ENCODE data around the gene COMMD10.
"Not testable (repeated sequence)": the region's sequence is repeated elsewhere in the genome, so short reads cannot be mapped to it uniquely, and the experiment has no call there.

Gene COMMD10

DNA sequence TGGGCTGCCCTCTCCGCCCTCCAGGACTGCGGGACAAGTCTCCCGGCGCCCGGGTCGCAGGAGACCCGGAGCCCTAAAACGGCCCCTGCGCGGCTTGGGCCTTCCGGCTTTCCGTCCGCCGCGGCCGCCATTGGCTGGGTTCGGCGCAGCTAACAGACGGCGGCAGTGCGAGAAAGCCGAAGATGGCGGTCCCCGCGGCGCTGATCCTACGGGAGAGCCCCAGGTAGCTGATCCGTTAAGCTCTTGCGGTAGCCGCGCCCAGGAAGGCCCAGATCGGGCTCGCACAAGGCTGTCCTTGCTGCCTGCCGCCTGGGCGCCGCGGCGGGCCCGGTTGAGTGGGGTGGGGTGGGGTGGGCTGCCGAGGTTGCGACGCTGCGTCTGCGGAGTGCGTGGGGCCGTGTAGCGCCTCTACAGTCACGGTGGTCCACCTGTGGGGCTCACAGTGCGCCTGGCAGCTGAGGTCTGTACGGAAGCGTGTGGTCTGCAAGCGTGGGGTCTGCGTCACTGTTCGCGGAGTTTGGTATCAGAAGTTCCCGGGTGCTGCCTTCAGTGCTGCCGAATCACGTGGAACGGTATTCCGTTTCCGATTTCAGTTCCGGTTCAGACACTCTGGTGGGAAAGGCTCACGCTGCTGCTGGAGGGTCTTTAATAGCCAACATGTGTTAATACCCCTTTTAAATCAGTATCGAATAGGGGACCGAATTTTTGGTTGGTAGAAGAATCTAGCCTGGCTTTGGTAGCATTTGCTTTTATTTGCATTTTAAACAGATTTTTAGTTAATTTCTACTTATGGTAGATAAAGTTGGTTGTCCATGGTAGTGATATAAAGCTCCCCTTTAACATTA is at the start of gene COMMD10:
Gene COMMD10 (plus strand): TSS at position 155 of the 845 bp plus-strand sequence.
- peak; percentile 44 for DNase-seq

DNA sequence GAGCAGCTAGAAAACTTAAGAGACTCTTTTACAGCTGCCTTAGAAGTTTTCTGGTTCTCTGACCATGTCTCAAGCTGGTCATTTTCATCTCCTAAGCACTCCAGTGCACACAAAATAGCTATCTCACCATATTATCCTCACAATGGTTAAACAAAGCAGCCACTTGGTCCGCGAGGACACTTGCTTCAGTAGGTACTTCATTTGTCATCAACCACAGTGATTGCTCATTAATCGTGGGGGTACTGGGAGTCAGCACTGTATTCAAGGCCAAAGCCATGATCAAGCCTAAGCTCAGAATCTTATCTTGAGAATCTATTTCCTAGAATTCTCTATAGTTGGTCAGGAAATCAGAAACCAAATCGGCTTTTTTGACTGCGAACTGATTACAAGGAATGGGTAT is 49.7 kb upstream of the COMMD10 start:
- DNase-seq, result peak; percentile 5

DNA sequence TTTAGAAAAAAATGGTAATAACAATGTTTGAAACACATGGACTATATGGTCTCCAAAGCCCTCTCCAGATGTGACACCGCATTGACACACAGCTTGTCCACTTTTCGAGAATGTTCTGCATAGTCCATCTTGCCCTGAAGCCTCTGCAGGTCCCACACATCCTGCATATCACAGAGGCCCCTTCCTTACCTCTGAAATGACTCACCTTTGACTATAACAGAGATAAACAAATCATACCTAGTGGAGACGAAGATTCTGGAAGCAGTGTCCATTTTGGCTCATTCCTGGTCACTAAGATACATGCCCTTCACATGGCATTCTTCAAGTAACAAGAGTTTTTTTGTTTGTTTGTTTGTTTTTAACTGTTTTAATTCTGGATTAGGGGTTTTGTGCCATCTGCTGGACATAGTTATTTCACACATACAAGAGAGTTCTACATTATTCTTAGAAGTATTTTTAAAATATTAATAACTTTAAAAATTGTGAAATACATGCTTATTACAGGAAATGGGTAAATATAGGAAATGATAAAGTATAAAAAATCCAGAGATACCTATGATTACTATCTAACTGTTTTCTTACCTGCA is 47.5 kb upstream of the COMMD10 start:
- DNase-seq, result no peak

DNA sequence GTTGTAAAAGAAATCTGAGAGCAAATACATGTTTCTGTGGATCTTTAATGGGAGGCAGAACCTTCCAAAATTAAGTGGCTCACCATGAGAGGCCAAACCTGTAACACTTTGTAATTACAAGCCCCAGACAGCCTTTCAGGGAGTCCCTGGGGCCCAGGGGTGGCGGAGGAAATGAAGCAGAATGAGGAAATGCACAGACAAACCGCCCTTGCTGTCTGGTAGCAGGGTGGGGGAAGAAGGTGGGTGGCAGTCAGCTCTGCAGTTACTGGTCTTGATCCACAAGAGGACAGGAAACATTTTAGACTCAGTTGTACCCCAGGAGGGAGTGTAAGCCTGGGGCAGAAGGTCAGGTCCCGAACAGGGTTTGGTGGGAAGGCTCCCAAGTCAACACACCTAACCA is 46.0 kb upstream of the COMMD10 start:
- no peak for DNase-seq

DNA sequence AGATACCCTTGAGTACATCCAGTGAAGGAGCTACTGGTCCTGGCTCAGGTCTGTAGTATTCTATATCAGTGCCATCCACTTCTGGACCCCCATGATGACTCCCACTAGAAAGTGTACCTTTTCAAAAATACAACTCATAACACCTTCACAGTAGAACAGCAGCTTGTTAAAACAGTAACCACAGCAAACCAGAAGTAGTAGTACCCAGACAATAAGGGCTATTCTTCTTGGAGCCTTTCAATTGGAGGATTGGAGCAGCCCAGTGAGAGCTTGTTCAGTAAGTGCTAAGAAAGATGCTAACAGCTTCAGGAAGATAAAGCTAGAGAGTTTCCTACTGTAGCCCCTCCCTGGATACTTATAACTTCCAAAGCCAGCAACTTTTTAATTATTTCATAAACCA is 42.5 kb upstream of the COMMD10 start:
- no peak for DNase-seq

DNA sequence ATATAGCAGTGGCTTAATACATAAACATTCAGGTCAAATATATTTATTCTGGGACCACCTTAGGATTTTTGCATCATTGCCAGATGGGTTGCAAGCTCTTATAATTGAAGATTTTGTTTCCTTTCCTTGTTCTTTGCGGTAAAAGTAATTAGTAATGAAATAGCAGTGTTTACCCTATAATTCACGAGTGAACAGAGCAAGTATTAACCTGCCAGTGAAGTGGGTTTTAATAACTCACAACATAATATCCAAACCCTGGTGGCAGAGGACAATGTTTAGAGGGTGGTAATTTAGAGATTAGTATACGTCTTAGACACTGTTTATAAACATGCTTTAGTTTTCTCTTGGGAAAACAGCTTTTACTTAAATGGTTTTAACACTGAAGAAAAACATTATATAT is 40.8 kb upstream of the COMMD10 start:
- peak; percentile 3 for DNase-seq

DNA sequence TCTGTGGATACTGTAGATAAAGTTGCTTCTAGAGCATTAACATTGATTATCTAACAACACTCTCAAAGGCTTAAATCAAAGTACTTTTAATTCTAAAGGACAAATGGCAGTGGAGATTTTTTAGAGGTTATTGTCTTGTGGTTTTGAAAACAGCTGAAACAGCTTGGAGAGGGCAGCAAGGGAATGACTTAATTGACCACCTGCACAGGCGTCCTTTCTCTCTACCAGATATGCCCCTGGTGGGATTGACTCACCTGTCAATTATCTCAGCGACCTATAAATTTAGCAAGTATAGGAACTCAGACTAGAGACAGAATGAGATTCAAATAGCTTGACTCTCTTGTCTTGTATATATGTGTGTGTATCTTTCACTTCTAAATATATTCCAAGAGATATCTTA is 39.0 kb upstream of the COMMD10 start:
- DNase-seq, result no peak

DNA sequence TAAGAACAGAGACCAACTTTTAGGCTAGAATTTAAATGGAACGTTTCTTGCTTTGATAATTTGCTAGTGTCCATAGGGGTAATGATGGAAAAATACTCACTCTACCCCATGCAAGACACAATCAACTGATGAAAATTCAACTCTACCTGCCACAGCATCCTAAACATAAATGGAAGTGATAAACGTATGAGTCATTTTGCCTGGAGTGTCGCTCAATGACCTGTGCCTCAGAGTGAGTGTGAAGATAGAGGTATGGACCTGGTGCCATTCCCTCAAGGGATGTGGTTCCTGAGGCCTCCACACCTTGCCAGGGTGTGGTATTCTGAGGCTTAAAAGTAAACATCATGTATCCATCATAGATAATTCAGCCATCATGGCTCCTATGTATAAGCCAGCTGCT is 38.6 kb upstream of the COMMD10 start:
- DNase-seq, result no peak

DNA sequence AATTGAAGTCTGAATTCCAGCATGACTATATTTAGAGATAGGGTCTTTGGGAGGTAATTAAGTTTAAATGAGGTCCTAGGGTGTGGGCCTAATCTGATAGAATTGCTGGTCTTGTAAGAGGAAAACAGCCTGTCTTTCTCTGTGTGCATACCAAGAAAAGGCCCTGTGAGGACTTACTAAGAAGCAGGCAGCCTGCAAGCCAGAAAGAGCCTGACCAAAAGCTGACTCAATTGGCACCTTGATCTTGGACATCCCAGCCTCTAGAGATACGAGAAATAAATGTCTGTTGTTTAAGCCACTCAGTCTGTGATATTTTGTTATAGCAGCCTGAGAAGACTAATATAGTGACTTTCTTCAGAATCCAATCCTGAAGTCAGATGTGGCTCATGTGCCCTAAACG is 38.0 kb upstream of the COMMD10 start:
- no peak for DNase-seq

DNA sequence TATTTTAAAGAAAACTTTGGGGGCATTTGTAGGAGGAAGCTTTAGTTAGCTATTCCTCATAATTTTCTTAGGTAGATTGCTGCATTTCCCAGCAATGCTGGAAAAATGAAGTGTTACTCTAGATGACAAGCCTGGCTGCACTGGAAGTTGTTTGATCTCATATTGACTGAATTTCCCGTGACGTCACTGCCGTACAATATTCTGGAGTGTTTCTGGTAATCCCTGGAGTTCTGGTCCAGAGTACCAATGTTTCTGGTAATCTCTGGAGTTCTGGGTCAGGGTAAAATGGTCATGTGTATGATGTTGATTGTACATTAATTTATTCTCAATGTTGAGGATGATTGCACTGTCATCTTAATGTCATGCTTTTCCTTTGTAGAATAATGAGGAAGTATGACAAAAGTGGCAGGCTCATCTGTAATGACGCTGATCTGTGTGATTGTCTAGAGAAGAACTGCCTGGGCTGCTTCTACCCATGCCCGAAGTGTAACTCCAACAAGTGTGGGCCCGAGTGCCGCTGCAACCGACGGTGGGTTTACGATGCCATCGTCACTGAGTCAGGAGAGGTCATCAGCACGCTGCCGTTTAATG is 26.4 kb upstream of the COMMD10 start:
- DNase-seq, result no peak

DNA sequence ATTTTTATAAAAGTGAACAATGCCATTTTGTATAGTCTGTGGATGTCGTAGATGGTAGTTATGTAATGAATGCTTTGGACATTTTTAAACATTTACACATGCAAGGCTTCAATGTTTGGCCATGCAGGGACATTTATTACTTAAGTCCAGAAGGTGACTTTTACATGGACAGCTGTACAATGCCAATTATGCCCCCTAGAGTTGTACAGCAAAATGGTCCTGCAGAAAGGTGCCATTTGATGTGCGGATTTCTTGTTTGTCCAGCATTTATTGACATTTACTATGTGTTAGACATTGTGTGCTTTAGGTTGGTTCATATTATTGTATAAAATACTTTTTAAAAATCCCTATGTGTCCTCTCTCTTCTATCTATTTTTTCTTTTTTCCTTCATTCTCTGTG is 22.5 kb upstream of the COMMD10 start:
- no peak for DNase-seq

DNA sequence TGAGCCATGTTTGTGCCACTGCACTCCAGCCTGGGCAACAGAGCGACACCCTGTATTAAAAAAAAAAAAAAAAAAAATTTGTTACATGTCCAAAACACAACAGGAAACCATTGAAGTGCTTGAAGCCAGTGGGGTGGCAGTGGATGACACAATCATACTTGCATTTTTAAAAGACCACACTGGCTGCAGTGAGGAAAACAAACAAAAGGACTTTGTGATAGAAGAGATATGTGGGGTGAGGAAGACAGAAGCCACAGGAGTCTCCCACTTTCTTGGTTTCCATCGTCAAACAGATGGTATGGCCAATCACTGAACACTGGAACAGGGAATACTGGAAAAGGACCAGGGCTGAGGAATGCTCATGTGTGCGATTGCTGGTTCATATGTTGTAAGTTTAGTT is 20.9 kb upstream of the COMMD10 start:
- DNase-seq, result no peak

DNA sequence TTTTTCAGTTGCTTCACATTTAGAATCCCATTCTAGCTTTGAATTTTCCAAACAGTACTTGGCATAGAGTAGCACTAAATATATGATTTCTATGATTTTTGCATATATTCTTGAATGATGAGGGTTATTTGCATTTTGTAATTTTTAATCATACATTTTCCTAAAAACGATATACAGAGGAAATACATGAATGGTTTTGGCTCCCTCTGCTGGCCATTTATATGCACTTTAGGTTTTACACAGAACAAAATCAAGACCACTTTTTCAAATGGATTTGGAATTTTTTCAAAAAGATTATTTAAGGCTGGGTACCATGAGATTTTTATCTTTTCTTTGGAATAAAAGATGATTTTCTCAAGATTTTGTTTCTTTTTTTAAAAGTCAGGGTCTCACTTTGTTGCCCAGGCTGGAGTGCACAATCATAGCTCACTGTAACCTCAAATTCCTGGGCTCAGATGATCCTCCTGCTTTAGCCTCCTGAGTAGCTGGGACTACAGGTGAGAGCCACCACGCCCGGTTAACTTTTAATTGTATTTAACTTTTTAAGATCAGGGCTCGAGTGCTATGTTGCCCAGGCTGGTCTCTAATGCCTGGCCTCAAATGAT is 16.7 kb upstream of the COMMD10 start:
- DNase-seq, result peak; percentile 2

DNA sequence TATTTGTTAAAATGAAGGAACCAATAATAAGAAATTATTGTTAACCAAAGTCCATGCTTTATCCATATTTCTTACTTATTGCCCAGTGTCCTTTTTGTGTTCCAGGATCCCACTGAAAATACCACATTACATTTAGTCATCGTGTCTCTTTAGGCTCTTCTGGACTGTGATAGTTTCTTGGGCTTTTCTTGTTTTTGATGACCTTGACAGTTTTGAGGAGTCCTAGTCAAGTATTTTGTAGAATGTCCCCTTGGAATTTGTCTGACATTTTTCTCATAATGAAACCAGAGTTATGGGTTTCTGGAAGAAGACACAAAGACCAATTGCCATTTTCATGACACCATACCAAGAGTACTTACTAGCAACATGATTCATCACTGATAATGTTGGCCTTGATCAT is 13.6 kb upstream of the COMMD10 start:
- no peak for DNase-seq

DNA sequence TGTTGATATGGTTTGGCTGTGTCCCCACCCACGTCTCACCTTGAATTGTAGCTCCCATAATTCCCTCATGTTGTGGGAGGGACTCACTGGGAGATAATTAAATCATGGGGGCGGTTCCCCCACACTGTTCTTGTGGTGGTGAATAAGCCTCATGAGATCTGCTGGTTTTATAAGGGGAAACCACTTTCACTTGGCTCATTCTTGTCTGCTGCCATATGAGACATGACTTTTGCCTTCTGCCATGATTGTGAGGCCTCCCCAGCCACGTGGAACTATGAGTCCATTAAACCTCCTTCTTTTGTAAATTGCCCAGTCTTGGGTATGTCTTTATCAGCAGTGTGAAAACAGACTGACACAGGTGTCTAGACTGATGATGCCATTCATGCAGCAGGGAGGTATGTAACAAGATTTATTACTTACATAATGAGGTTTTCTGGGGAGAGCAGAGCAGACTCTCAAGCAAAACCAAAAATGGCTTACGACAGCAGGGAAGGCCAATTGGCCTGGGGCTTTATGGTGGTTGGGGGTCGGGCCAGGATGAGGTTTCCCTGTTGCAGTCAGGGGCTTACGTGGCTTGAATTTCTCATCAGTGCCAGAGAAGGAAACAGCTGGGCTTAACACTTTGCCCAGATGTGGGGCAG is 9.5 kb upstream of the COMMD10 start:
- DNase-seq, result no peak

DNA sequence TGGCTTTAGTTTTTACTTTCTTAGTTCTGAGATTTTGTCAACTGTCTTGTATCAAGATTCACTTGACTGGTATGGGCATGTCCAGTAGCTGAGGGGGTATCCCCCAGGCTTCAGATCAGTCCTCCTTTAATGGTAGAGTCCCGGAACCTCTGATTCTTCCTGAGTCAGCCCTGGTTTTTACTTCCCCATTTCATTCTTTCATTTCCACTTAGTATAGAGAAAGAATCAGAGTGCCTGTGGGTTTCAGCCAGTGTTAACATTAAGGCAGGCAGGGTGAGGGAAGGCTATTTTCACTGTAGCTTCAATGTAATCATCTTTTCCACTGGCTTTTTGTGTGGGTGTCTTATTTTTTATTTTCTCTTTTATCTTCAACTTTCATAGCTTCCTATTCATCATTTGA is 8.3 kb upstream of the COMMD10 start:
- no peak for DNase-seq

DNA sequence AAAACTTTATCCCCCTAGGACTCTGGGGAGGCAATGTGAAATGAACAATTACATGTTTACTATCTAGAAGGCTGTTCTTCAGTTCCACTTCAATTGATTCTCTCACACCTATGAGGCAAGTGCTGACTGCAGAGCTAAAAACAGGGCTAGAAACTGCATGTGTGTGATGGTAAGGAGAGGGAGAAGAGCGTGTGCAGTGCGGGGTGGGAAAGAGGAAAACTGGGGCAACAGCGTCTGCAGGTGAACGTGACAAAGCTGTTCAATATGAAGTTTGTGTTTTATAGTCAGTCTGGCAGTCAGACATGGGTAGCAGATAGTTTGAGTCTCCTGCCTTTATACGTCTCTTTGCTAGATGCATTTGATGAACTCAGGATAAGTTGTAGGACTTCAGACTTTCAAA is 6.6 kb upstream of the COMMD10 start:
- no peak for DNase-seq

DNA sequence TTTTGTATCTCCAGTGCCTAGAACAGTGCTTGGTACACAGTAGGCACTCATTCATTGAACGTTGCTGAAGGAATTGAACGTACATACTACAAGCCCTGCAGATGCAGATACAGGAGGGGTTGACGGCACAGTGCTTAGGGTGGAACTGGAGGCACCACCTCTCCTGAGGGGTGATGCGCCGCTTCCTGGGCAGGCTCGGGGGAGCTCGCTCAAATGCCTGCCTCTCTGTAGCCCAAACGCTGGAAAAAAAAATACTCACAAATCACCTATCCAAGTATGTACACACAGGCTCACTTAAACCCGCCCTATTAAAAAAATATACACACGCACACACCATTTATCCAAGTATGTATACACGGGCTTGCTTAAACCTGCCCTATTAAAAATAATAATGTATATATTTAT is 536 bp upstream of the COMMD10 start:
- no peak for DNase-seq

DNA sequence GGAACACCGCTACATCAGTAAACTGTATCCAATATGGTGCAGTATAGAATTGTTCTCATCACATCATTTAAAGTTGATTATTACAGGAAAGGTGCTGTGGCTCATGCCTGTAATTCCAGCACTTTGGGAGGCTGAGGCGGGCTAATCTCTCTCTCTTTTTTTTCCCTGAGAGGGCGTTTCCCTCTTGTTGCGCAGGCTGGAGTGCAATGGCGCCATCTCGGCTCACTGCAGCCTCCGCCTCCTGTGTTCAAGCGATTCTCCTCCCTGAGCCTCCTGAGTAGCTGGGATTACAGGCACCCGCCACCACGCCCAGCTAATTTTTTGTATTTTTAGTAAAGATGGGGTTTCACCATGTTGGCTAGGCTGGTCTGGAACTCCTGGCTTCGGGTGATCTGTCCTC is 1.5 kb downstream of the COMMD10 start:
- not testable (repeated sequence) for DNase-seq

DNA sequence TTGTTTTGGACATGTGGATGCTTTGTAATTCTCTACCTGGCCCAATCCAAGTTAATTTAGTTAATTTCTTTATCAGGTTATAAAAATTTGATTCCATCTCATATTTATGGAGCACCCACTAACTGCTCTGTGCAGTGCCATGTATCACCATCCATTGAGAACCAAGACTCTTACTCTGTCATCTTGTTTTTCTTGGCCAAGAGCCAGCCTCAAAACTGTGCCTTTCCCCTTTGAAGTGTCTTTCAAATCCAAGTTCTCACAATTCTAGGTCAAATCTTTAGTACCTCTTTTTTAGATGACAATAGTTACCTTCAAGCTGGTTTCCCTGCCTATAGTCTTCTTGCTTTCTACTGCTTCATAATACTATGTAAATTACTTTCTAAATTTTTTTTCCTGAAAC is 3.2 kb downstream of the COMMD10 start:
- no peak for DNase-seq

DNA sequence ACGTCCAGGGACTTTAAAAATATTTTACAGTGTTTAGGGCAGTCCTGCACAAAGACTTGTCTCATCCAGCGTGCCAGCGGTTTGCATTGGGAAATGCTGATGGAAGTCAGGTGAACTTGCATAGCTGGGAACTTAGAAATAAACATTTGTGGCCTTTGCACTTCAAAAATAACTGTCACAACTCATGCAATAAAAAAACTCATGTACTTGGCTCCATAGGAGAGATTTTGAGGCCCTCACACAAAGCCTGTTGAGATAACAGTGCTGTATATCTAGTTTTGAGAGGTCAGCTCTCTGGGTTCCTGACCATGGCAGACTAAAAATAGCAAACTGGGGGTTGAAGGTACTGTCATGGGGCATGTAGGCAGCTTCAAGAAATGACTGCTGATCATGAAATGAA is 5.5 kb downstream of the COMMD10 start:
- DNase-seq, result no peak

DNA sequence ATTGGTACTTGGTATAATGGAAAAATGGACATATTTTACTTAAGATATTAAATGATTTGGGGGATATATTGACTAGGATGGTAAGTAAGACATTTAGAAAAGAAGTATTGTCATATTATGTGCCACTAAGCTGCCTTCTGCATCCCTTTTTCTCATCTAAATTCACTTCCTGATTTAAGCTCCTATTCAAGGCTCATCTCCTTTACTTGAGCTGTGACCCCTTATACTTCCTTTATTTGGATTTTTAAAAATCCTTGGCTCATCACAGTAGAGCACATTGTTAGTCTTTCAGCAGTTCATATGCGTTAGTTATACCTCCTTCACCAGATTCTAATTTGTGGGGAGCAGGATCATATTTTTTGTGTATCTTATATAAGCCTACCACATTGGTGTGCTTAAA is 6.6 kb downstream of the COMMD10 start:
- DNase-seq, result no peak

DNA sequence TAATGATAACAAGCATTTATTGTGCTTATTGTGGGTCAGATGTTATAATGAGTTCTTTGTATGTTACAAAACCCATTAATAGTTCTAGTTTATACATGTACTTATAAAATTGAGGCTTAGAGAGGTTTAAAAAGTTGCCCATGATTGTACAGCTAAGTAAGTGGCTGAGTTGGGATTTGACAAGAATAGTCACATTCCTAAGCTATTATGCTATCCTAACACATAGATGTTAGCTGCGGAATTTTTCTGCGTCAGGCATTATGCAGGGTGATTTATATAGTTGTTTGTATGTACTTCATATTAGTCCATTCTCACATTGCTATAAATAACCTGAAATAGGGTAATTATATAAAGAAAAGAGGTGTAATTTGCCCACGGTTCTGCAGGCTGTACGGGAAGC is 12.5 kb downstream of the COMMD10 start:
- DNase-seq, result no peak

DNA sequence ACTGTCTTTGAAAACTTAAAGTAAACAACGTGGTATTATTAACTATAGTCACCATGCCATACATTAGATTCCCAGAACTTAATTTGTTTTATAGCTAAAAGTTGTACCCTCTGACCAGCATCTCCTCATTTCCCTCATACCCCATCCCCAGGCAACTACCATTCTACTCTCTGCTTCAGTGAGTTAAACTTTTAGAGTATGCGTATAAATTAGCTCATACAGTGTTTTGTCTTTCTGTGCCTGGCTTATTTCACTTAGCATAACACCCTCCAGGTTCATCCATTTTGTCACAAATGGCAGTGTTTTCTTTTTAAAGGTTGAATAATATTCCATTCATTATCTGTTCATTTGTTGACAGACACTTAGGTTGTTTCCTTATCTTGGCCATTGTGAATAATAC is 14.2 kb downstream of the COMMD10 start:
- no peak for DNase-seq
